Ovary (tissue), 10 donors: Measurements from ENCODE around the gene NEO1. TPM values are rescaled to one million over a fixed set of nuclear protein-coding genes. Genes with fewer than 3 reads are reported as not detected.

Experiments used
- DNase-seq, 5 donors: peaks; one replicate each; pipeline ENCODE4 v3.0.0-alpha.2; 2019 to 2020
- H3K27ac ChIP-seq, 2 donors: fragments of 200-600 bp; one replicate each; pipeline versions ENCODE4 v1.5.1 to v1.8.0; 2019 to 2022
- H3K27me3 ChIP-seq: fragments of 200-600 bp; one replicate; pipeline ENCODE4 v1.8.0; 2022
- H3K36me3 ChIP-seq: fragments of 200-600 bp; sonication (generic); one replicate; pipeline ENCODE4 v1.5.1; 2019
- H3K4me1 ChIP-seq: one replicate; pipeline ENCODE4 v1.8.1; 2013; ENCODE audit warnings: mild to moderate bottlenecking, moderate library complexity; ENCODE audit not compliant: insufficient read depth
- H3K4me3 ChIP-seq: fragments of 200-600 bp; sonication (generic); one replicate; pipeline ENCODE4 v1.5.1; 2017
- H3K9me3 ChIP-seq, 2 donors: fragments of 200-600 bp in 1 of 2; sonication (generic) in 1 of 2; one replicate each; pipeline versions ENCODE4 v1.5.1 to v1.8.1; 2013 to 2019; ENCODE audit warnings: mild to moderate bottlenecking in 1 of 2, moderate library complexity in 1 of 2
- EP300 ChIP-seq: sonication (generic); formaldehyde crosslinking; IDR thresholded peaks from one replicate; pipeline ENCODE4 v1.6.1; 2017; ENCODE audit warnings: antibody characterized with exemption
- POLR2A ChIP-seq: fragments of 450-650 bp; IDR thresholded peaks from one replicate; pipeline ENCODE4 v1.6.1; 2017; ENCODE audit warnings: antibody characterized with exemption, mild to moderate bottlenecking, moderate library complexity
- WGBS, 3 donors: extraction: QIAGEN DNeasy Blood & Tissue Kit in 1 of 3; methylation state at CpG; one replicate each; pipeline versions ENCODE4 v1.1.5 to v1.1.7; 2013 to 2017; 5-methylcytosine and 5-hydroxymethylcytosine counted together
- intact Hi-C, 4 donors: fragments of 100-400 bp; cut with DNase I; formaldehyde crosslinking; loops; one replicate each; pipeline versions ENCODE4 v1.11.0 to v1.15.1; 2022 to 2023
- long read RNA-seq, 3 donors: library from polyadenylated mRNA in 2 of 3; unstranded in 2 of 3; transcript quantifications; one replicate each; pipeline ENCODE4 v2.0.0 and lab custom pipeline, GENCODE V29; 2021 to 2026
- polyA plus RNA-seq, 2 donors: library from polyadenylated mRNA; stranded (reverse); fragments of 200-250 nt in 1 of 2; fragments of 350-450 nt in 1 of 2; fragmentation: Illumina TruSeq in 1 of 2; extraction: RNeasy Lipid Tissue Mini Kit (QIAGEN cat#74804) in 1 of 2; gene quantifications; one replicate each; pipeline ENCODE4 v1.2.3, GENCODE V29; 2013 to 2014
- total RNA-seq, 7 donors: library from RNA; depleted of rRNA in 2 of 7; stranded (reverse); fragments of >200 nt in 2 of 7; fragmentation: NEBNext Ultra II Directional in 3 of 7; extraction: Animal tissue kit (Norgen Biotek cat#: 25700) in 3 of 7; gene quantifications; one replicate each; pipeline versions ENCODE4 v1.1.0 to v1.2.4, GENCODE V29; 2016 to 2023
- TF ChIP-seq, protein P1 (sequence below), 3 donors: fragments of 450-650 bp in 2 of 3; fragments of 200-600 bp in 1 of 3; IDR thresholded peaks; one replicate each; pipeline versions ENCODE4 v1.5.1 to v1.8.0; 2016 to 2022; ENCODE audit warnings: antibody characterized with exemption in 3 of 3, mild to moderate bottlenecking in 1 of 3
- donor health status: DM: no; HTN: no; CAD: no; lungs with moderate emphysema.
- donor health status: DM: no; HTN: no; CAD: no.
- donor health status: Bipolar disorder and iron deficiency.
- donor health status: DM: yes; HTN: yes; CAD: no.
- donor health status: DM: no; HTN: no; CAD: no.
- donor health status: DM: yes; HTN: yes; CAD: no.

NEO1 gene, protein sequence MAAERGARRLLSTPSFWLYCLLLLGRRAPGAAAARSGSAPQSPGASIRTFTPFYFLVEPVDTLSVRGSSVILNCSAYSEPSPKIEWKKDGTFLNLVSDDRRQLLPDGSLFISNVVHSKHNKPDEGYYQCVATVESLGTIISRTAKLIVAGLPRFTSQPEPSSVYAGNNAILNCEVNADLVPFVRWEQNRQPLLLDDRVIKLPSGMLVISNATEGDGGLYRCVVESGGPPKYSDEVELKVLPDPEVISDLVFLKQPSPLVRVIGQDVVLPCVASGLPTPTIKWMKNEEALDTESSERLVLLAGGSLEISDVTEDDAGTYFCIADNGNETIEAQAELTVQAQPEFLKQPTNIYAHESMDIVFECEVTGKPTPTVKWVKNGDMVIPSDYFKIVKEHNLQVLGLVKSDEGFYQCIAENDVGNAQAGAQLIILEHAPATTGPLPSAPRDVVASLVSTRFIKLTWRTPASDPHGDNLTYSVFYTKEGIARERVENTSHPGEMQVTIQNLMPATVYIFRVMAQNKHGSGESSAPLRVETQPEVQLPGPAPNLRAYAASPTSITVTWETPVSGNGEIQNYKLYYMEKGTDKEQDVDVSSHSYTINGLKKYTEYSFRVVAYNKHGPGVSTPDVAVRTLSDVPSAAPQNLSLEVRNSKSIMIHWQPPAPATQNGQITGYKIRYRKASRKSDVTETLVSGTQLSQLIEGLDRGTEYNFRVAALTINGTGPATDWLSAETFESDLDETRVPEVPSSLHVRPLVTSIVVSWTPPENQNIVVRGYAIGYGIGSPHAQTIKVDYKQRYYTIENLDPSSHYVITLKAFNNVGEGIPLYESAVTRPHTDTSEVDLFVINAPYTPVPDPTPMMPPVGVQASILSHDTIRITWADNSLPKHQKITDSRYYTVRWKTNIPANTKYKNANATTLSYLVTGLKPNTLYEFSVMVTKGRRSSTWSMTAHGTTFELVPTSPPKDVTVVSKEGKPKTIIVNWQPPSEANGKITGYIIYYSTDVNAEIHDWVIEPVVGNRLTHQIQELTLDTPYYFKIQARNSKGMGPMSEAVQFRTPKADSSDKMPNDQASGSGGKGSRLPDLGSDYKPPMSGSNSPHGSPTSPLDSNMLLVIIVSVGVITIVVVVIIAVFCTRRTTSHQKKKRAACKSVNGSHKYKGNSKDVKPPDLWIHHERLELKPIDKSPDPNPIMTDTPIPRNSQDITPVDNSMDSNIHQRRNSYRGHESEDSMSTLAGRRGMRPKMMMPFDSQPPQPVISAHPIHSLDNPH (N-terminal part only)
- total RNA-seq (10 to 100 TPM; 22.8 to 51.3 (median 40.7) TPM), polyA plus RNA-seq (10 to 100 TPM; 23.8 to 54.7 TPM)
- long read RNA-seq, donor 1, partial matches to known transcripts = 2 of 7 reads
- long read RNA-seq, donor 1, other reads (novel, unspliced or antisense) = 4 of 7 reads
- long read RNA-seq, donor 2, partial matches to known transcripts = 0 of 1 reads
- long read RNA-seq, donor 2, other reads (novel, unspliced or antisense) = 0 of 1 reads
- long read RNA-seq, donor 3, partial matches to known transcripts = 5 of 15 reads
- long read RNA-seq, donor 3, other reads (novel, unspliced or antisense) = 9 of 15 reads

DNA sequence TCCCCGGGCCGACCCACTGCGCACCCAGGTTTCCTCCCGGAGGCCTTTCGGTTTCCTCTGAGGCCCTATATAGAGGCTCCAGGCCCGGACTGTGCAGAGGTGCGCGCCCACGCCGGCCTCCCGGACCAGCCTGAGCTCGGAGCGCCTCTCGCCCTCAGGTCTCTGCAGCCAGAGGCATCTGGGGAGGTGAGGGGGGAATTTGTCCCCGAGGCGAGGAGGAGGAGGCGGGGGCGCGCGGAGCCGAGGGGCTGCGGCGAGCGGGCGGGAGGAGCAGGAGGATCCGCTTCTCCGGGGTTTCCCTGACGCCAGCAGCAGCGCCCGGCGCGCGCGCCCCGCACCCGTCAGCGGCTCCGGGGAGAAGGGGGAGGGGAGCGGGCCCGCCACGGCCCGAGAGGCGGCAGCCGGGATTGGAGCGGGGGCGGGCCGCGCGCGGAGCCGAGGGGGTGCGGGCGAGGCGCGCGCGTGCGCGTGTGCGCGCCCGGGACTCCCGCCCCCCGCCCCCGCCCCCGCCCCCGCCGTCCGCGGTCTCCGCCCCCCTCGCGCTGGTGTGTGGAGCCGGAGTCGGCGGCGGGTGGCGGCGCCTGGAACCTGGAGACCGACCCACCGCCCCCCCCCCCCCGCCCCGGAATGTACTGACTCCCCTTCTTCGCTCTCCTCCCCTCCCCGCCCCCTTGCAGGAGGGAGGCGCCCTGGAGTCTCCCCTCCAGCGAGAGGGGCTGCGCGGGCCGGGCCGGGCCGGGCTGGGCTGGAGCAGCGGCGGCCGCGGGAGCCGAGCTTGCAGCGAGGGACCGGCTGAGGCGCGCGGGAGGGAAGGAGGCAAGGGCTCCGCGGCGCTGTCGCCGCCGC, at the start of gene NEO1:
Gene NEO1 (plus strand): TSS at position 657 of the 846 bp plus-strand sequence. CDS start 213 bp downstream, outside the sequence.
- Histone ChIP-seq H3K27me3 (no peaks in the 10 kb centered on the region), H3K4me3 (peak within 1 kb of the TSS; percentile 64), H3K4me1 (peaks cover 2% of the 10 kb centered on the region), H3K9me3 (no peaks in the 10 kb centered on the region), H3K27ac (peak within 1 kb of the TSS; percentile 72 to 96), H3K36me3 (no peaks in the 10 kb centered on the region)
- intact Hi-C loops = loop anchor here in 1 of 4 donors (10.0 kb wide), 1 partner anchor 257 kb away; no protein-coding TSS in a partner anchor
- WGBS, 3 donors = 0% methylated on average over 38 to 94 of the region's 108 CpGs
- no peak for TF ChIP-seq EP300
- TF ChIP-seq POLR2A = peak; percentile 69
- DNase-seq = peak; percentile 89 to 95 (median 93)

DNA sequence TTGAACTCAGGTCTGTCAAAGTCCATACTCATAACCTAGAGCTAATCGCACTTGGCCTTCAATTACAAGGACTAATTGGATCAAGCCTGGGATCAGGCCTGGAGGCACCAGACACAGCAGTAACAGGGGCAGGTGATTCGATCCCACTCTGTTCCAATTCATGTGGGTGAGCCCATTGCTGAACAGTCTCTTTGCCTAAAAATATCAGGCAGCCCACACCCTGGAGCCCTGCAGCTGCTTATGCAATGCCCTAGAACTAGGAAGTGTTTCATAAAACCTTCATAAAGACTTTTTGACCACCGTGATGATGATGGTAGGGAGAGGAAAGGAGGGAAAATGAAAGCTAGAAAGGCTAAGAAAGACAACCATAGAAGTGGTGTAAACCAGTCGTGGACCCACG, 47.8 kb upstream of the NEO1 start:
- Histone ChIP-seq H3K27ac (no peak overlapping the region), H3K27me3 (no peaks in the 10 kb centered on the region), H3K9me3 (no peaks in the 10 kb centered on the region), H3K36me3 (no peaks in the 10 kb centered on the region), H3K4me1 (no peaks in the 10 kb centered on the region), H3K4me3 (no peak overlapping the region)
- intact Hi-C loops = no loop called here
- WGBS, 3 donors = 86 to 92% (median 87%) methylated on average over 5 of the region's 5 CpGs
- TF ChIP-seq, protein P1, sequence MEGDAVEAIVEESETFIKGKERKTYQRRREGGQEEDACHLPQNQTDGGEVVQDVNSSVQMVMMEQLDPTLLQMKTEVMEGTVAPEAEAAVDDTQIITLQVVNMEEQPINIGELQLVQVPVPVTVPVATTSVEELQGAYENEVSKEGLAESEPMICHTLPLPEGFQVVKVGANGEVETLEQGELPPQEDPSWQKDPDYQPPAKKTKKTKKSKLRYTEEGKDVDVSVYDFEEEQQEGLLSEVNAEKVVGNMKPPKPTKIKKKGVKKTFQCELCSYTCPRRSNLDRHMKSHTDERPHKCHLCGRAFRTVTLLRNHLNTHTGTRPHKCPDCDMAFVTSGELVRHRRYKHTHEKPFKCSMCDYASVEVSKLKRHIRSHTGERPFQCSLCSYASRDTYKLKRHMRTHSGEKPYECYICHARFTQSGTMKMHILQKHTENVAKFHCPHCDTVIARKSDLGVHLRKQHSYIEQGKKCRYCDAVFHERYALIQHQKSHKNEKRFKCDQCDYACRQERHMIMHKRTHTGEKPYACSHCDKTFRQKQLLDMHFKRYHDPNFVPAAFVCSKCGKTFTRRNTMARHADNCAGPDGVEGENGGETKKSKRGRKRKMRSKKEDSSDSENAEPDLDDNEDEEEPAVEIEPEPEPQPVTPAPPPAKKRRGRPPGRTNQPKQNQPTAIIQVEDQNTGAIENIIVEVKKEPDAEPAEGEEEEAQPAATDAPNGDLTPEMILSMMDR (IDR thresholded peaks at IDR 0.05) = no peak
- no peak for TF ChIP-seq EP300
- TF ChIP-seq POLR2A = no peak
- no peak for DNase-seq

DNA sequence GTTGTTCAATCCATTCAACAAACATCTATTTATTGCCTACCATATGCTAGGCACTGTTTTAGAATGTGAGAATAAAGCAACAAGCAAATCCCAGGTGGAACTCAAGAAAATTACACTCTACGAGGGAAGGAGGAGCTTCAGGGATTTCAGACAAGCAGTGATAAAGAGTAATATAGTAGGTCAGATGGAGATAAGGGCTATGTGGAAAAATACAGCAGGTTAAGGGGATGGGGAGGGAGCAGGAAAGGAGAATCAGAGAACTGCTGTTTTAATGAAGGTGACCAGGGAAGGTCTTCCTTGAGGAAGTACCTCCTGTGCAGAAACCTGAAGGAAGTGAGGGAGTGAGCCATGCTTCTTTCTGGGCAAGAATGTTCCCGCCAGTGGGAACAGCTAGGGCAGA, 47.2 kb upstream of the NEO1 start:
- H3K4me1 ChIP-seq = no peaks in the 10 kb centered on the region
- no peaks in the 10 kb centered on the region for H3K27me3 ChIP-seq
- 73 to 83% (median 82%) methylated on average over 2 of the region's 2 CpGs for WGBS, 3 donors
- no peaks in the 10 kb centered on the region for H3K36me3 ChIP-seq
- no peak overlapping the region for H3K4me3 ChIP-seq
- no peaks in the 10 kb centered on the region for H3K9me3 ChIP-seq
- TF ChIP-seq, protein P1 (IDR thresholded peaks at IDR 0.05) = no peak
- TF ChIP-seq POLR2A = no peak
- no peak for TF ChIP-seq EP300
- no peak overlapping the region for H3K27ac ChIP-seq
- DNase-seq = no peak
- intact Hi-C loops = no loop called here

DNA sequence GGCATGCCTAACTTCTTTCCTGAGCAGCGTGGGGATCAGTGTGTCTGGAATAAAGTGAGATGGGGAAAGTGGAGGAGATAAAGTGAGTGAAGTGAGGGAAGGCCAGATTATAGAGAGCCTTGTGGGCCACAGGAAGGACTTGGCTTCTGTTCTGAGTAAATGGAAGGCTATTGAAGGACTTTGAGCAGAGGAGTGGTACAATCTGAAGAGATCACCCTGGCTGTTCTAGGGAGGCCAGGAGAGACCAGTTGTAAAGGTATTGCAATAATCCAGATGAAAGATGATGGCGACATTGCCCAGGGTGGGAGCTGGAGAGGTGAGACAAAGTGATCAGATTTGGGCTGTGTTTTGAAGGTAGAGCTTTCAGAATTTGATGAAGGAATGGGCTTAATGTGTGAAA, 46.8 kb upstream of the NEO1 start:
- Histone ChIP-seq H3K4me3 (no peak overlapping the region), H3K27ac (no peak overlapping the region), H3K9me3 (no peaks in the 10 kb centered on the region), H3K27me3 (no peaks in the 10 kb centered on the region), H3K36me3 (no peaks in the 10 kb centered on the region), H3K4me1 (no peaks in the 10 kb centered on the region)
- intact Hi-C loops = no loop called here
- no peak for DNase-seq
- no peak for TF ChIP-seq EP300
- no peak for TF ChIP-seq POLR2A
- TF ChIP-seq, protein P1 (IDR thresholded peaks at IDR 0.05) = no peak
- 68 to 98% (median 91%) methylated on average over 2 of the region's 2 CpGs for WGBS, 3 donors
